ENCODE results near the gene NAALAD2.
A peak's percentile ranks its signal among the peaks of the same experiment; 100 is the strongest.
"Not testable (repeated sequence)": the region's sequence is repeated elsewhere in the genome, so short reads cannot be mapped to it uniquely, and the experiment has no call there.

Gene NAALAD2

DNA sequence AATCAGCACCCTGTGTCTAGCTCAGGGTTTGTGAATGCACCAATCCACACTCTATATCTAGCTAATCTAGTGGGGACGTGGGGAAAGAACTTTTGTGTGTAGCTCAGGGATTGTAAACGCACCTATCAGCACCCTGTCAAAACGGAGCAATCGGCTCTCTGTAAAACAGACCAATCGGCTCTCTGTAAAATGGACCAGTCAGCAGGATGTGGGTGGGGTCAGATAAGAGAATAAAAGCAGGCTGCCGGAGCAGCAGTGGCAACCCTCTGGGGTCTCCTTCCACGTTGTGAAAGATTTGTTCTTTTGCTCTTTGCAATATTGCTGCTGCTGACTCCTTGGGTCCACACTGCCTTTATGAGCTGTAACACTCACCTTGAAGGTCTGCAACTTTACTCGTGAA, 33.2 kb downstream of the NAALAD2 start:
- H3K36me3 Mint-ChIP-seq; H3K9me3 Mint-ChIP-seq; H3K27me3 Mint-ChIP-seq; H3K27ac Mint-ChIP-seq; DNase-seq; H3K4me3 Mint-ChIP-seq; H3K4me1 Mint-ChIP-seq; ATAC-seq (replicated peaks): not testable (repeated sequence)

- no peak overlapping the region for H3K27ac Mint-ChIP-seq
- ATAC-seq (replicated peaks) (no peak), DNase-seq (no peak)
- no peaks in the 10 kb centered on the region for H3K4me1 Mint-ChIP-seq
- H3K36me3 Mint-ChIP-seq, result no peaks in the 10 kb centered on the region
- peaks cover 0 to 6% of the 10 kb centered on the region in 2 donors for H3K9me3 Mint-ChIP-seq
- H3K4me3 Mint-ChIP-seq, result no peak overlapping the region
- peaks cover 0 to 4% of the 10 kb centered on the region in 2 donors for H3K27me3 Mint-ChIP-seq
Measured at GRCh38 chr11:90168571-90168970, 34.1 kb downstream of the NAALAD2 start.

GRCh38 chr11:90171359-90171758, 36.9 kb downstream of the NAALAD2 start:
- no peak for ATAC-seq (replicated peaks)

GRCh38 chr11:90176069-90176468, 41.6 kb downstream of the NAALAD2 start:
- Mint-ChIP-seq H3K36me3 (peaks cover 0 to 4% of the 10 kb centered on the region in 2 donors), H3K4me3 (no peak overlapping the region), H3K9me3 (no peaks in the 10 kb centered on the region), H3K27ac (no peak overlapping the region), H3K27me3 (no peaks in the 10 kb centered on the region), H3K4me1 (no peaks in the 10 kb centered on the region)
- DNase-seq, result no peak
- ATAC-seq (replicated peaks), result no peak

More at GRCh38 chr11:90171359-90171758, 36.9 kb downstream of the NAALAD2 start:
- Mint-ChIP-seq H3K4me3 (no peak overlapping the region), H3K36me3 (no peaks in the 10 kb centered on the region), H3K9me3 (no peaks in the 10 kb centered on the region), H3K27me3 (no peaks in the 10 kb centered on the region), H3K27ac (no peak overlapping the region), H3K4me1 (no peaks in the 10 kb centered on the region)
- no peak for DNase-seq

- no peak for DNase-seq
- Mint-ChIP-seq H3K4me1 (no peaks in the 10 kb centered on the region), H3K27me3 (no peaks in the 10 kb centered on the region), H3K27ac (no peak overlapping the region), H3K9me3 (no peaks in the 10 kb centered on the region), H3K4me3 (no peak overlapping the region), H3K36me3 (peaks cover 0 to 4% of the 10 kb centered on the region in 2 donors)
- no peak for ATAC-seq (replicated peaks)
Measured at GRCh38 chr11:90178751-90179150, 44.3 kb downstream of the NAALAD2 start.

GRCh38 chr11:90179923-90180322, 45.5 kb downstream of the NAALAD2 start:
- Mint-ChIP-seq H3K27ac (no peak overlapping the region), H3K9me3 (no peaks in the 10 kb centered on the region), H3K36me3 (peaks cover 0 to 4% of the 10 kb centered on the region in 2 donors), H3K4me3 (no peak overlapping the region), H3K4me1 (no peaks in the 10 kb centered on the region), H3K27me3 (no peaks in the 10 kb centered on the region)
- DNase-seq, result no peak
- ATAC-seq (replicated peaks), result no peak

DNA sequence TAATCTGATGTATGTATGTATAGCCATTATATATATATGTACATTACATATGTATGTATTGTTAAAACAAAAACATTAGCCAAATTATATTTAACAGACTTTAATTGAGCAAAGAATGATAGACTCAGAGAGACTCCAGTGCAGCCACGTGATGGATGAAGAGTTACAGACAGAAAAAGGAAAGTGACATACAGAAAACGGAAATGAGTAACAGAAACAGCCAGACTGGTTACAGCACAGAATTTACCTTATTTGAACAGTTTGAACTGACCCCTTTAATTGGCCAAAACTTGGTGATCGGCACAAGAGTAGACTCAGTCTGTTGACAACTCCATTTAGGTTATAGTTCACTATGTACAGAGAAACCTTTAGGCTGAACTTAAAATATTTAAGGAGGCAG, 53.4 kb downstream of the NAALAD2 start:
- no peaks in the 10 kb centered on the region for H3K4me1 Mint-ChIP-seq
- H3K27me3 Mint-ChIP-seq, result no peaks in the 10 kb centered on the region
- no peak overlapping the region for H3K27ac Mint-ChIP-seq
- DNase-seq (no peak), ATAC-seq (replicated peaks) (no peak)
- no peaks in the 10 kb centered on the region for H3K9me3 Mint-ChIP-seq
- no peak overlapping the region for H3K4me3 Mint-ChIP-seq
- peaks cover 8 to 13% of the 10 kb centered on the region in 2 donors for H3K36me3 Mint-ChIP-seq

DNA sequence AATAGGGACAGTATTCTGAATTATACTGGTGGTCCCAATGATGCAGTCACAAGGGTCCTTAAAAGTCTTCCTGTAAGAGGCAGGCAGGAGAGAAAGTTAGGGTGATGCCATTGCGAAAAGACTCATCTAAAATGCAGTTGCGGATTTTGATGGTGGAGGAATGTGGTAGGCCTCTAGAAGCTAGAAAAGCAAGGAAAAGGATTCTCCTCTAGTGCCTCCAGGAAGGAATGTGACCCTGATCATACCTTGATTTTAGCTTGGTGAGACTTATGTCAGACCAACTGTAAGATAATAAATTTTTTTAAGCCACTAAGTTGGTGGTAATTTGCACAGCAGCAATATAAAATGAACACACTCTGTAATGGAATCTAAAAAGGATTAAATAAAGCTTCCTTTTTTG, 54.5 kb downstream of the NAALAD2 start:
- H3K27me3 Mint-ChIP-seq, result no peaks in the 10 kb centered on the region
- H3K4me3 Mint-ChIP-seq, result no peak overlapping the region
- no peaks in the 10 kb centered on the region for H3K9me3 Mint-ChIP-seq
- ATAC-seq (replicated peaks), result no peak
- DNase-seq, result no peak
- H3K4me1 Mint-ChIP-seq, result no peaks in the 10 kb centered on the region
- H3K27ac Mint-ChIP-seq, result no peak overlapping the region
- peaks cover 8 to 13% of the 10 kb centered on the region in 2 donors for H3K36me3 Mint-ChIP-seq

- no peaks in the 10 kb centered on the region for H3K27me3 Mint-ChIP-seq
Measured at GRCh38 chr11:90192869-90193582, 58.6 kb downstream of the NAALAD2 start.

GRCh38 chr11:90197377-90197776, 62.9 kb downstream of the NAALAD2 start:
- Mint-ChIP-seq H3K4me1 (no peaks in the 10 kb centered on the region), H3K36me3 (peaks cover 12 to 19% of the 10 kb centered on the region in 2 donors), H3K27ac (no peak overlapping the region), H3K9me3 (no peaks in the 10 kb centered on the region), H3K4me3 (no peak overlapping the region), H3K27me3 (no peaks in the 10 kb centered on the region)
- ATAC-seq (replicated peaks), result no peak
- no peak for DNase-seq

More at GRCh38 chr11:90192869-90193582, 58.6 kb downstream of the NAALAD2 start:
- Mint-ChIP-seq H3K4me3 (no peak overlapping the region), H3K27ac (peak overlapping the region; percentile 42), H3K36me3 (peaks cover 8 to 18% of the 10 kb centered on the region in 2 donors), H3K4me1 (no peaks in the 10 kb centered on the region), H3K9me3 (no peaks in the 10 kb centered on the region)
- DNase-seq (no peak), ATAC-seq (replicated peaks) (peak in 1 of 2 donors; percentile 63)

GRCh38 chr11:90202342-90202741, 67.9 kb downstream of the NAALAD2 start:
- Mint-ChIP-seq H3K4me3 (no peak overlapping the region), H3K27me3 (no peaks in the 10 kb centered on the region), H3K9me3 (no peaks in the 10 kb centered on the region), H3K36me3 (peaks cover 20 to 31% of the 10 kb centered on the region in 2 donors), H3K27ac (no peak overlapping the region), H3K4me1 (peaks cover 6% of the 10 kb centered on the region in 2 donors)
- DNase-seq (no peak), ATAC-seq (replicated peaks) (no peak)

DNA sequence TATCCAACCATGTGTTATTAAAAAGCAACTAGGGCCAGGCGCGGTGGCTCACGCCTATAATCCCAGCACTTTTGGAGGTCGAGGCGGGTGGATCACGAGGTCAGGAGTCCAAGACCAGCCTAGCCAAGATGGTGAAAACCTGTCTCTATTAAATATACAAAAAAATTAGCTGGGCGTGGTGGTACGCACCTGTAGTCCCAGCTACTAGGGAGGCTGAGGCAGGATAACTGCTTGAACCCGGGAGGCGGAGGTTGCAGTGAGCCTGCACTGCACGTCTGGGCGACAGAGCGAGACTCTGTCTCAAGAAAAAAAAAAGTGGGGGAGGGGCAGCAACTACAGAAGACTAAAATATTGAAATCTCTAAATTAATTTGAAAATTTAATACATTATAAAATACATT, 69.9 kb downstream of the NAALAD2 start:
- Mint-ChIP-seq H3K4me3 (no peak overlapping the region), H3K36me3 (peaks cover 19 to 33% of the 10 kb centered on the region in 2 donors), H3K9me3 (no peaks in the 10 kb centered on the region), H3K27ac (no peak overlapping the region), H3K27me3 (no peaks in the 10 kb centered on the region), H3K4me1 (peaks cover 6% of the 10 kb centered on the region in 2 donors)
- DNase-seq, result no peak
- ATAC-seq (replicated peaks), result no peak

GRCh38 chr11:90204832-90205646, 70.6 kb downstream of the NAALAD2 start:
- Mint-ChIP-seq H3K36me3 (peaks cover 19 to 39% of the 10 kb centered on the region in 2 donors), H3K4me3 (no peak overlapping the region), H3K27ac (peak overlapping the region; percentile 5), H3K27me3 (no peaks in the 10 kb centered on the region), H3K4me1 (peaks cover 6 to 8% of the 10 kb centered on the region in 2 donors), H3K9me3 (no peaks in the 10 kb centered on the region)
- no peak for DNase-seq
- ATAC-seq (replicated peaks), result peak in 1 of 2 donors; percentile 39

DNA sequence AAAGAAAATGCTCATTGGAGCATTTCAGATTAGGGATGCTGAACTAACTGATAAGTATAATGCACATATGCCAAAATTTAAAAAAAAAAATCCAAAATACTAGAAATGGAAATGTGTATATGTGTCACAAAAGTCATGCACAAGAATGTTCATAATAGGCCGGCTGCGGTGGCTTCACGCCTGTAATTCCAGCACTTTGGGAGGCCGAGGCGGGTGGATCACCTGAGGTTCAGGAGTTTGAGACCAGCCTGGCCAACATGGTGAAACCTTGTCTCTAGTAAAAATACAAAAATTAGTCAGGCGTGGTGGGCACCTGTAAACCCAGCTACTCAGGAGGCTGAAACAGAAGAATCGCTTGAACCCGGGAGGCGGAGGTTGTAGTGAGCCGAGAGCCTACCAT, 73.5 kb downstream of the NAALAD2 start:
- H3K4me3 Mint-ChIP-seq; H3K27ac Mint-ChIP-seq; H3K4me1 Mint-ChIP-seq; H3K9me3 Mint-ChIP-seq; DNase-seq; H3K27me3 Mint-ChIP-seq; ATAC-seq (replicated peaks): not testable (repeated sequence)
- H3K36me3 Mint-ChIP-seq, result peaks cover 13 to 37% of the 10 kb centered on the region in 2 donors

- Mint-ChIP-seq H3K27me3 (no peaks in the 10 kb centered on the region), H3K36me3 (peaks cover 13 to 43% of the 10 kb centered on the region in 2 donors), H3K27ac (no peak overlapping the region), H3K4me3 (no peak overlapping the region), H3K9me3 (no peaks in the 10 kb centered on the region), H3K4me1 (peaks cover 6 to 8% of the 10 kb centered on the region in 2 donors)
- ATAC-seq (replicated peaks), result no peak
- DNase-seq, result no peak
Measured at GRCh38 chr11:90208857-90209256, 74.4 kb downstream of the NAALAD2 start.

Measured in stimulated activated naive B cell treated with anti-CD40 and anti-IgM and Interleukin-4, amounts not matched to agents 10 μg/mL and 1 μg/mL and 100 μg/mL, for 72 hours (primary cell).